OCI-LY3 (cell line): ENCODE results near the gene SUMF1.

Experiments used
- EZH2phosphoT487 ChIP-seq: fragments of 200-600 bp; shearing (Covaris generic); IDR thresholded peaks from 2 replicates; pipeline ENCODE4 v1.6.1; 2018; ENCODE audit warnings: antibody characterized with exemption, mixed run types, low read depth
- TF ChIP-seq, protein P1 (sequence below): fragments of 200-600, 300-600 bp; sonication (generic); IDR thresholded peaks from 2 replicates; pipeline ENCODE4 v1.5.1; 2014; ENCODE audit warnings: antibody characterized with exemption, low read length, low read depth

DNA sequence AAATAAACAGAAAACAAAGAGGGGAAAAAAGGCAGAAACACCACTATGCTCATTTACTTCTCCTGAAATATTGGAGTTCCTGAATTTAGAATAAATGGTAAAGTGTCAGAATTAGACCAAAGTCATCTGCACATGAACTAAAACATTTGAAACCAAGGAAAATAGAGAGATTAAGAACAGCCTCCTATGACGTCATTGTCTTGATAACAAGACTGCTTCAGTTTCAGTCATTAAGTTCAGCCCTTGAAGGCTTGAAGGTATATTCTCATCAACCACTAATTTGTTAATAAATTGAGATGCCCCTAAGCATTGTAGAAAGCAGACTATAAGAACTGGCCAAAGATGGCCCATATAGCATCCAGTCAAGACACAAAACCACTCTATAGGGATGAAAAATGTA, 2.5 kb downstream of the SUMF1 start:
- TF ChIP-seq, protein P1, sequence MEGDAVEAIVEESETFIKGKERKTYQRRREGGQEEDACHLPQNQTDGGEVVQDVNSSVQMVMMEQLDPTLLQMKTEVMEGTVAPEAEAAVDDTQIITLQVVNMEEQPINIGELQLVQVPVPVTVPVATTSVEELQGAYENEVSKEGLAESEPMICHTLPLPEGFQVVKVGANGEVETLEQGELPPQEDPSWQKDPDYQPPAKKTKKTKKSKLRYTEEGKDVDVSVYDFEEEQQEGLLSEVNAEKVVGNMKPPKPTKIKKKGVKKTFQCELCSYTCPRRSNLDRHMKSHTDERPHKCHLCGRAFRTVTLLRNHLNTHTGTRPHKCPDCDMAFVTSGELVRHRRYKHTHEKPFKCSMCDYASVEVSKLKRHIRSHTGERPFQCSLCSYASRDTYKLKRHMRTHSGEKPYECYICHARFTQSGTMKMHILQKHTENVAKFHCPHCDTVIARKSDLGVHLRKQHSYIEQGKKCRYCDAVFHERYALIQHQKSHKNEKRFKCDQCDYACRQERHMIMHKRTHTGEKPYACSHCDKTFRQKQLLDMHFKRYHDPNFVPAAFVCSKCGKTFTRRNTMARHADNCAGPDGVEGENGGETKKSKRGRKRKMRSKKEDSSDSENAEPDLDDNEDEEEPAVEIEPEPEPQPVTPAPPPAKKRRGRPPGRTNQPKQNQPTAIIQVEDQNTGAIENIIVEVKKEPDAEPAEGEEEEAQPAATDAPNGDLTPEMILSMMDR: no peak
- no peak for TF ChIP-seq EZH2phosphoT487
